ENCODE data around the gene POLR1F.
A peak's percentile ranks its signal among the peaks of the same experiment; 100 is the strongest.

POLR1F gene, protein sequence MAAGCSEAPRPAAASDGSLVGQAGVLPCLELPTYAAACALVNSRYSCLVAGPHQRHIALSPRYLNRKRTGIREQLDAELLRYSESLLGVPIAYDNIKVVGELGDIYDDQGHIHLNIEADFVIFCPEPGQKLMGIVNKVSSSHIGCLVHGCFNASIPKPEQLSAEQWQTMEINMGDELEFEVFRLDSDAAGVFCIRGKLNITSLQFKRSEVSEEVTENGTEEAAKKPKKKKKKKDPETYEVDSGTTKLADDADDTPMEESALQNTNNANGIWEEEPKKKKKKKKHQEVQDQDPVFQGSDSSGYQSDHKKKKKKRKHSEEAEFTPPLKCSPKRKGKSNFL

DNA sequence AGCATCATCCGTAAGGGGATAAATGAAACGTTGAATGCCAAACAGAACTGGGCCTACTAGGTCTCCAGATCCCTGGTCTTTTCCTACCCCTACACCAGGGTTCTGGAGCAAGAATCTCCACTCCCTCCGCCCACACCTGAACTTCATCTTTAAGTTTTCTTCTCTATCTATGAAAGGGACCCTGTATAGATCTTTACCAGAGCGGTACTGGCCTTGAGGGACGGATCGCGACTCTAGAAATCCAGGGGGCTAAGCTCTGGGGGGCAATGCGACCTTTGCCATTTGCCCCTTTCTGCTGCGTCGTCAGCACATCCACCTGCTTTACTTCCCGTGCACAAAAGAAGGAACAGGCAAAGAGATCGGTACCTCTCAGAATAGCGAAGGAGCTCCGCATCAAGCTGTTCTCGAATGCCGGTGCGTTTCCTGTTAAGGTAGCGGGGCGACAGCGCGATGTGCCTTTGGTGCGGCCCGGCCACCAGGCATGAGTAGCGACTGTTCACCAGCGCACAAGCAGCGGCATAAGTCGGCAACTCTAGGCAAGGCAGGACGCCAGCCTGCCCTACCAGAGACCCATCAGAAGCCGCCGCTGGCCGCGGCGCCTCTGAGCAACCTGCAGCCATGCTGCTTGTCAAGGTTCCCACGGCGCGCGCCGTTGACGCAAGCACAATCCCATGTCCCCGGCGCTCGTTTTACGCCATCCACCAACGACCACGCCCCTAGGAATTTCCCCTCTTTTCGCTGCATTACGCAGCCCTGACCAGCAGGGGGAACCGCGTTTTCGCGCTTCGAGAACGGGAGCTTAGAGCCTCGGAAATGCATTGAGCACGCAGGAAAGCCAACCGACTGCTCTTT lies at the start of gene POLR1F:
Gene POLR1F, minus strand, starts transcription at position 641 of the 852 bp plus-strand sequence. Its CDS starts 21 bp downstream, at position 620.
- Histone ChIP-seq H3K36me3 (peaks cover 2% of the 10 kb centered on the region), H3K9me3 (ENCODE audit: severe bottlenecking) (no peaks in the 10 kb centered on the region), H3K27ac (peak within 1 kb of the TSS; percentile 49), H3K4me3 (ENCODE audit: low read depth, low read length) (peak within 1 kb of the TSS; percentile 80), H3K27me3 (ENCODE audit: insufficient read depth, low read depth, severe bottlenecking) (no peaks in the 10 kb centered on the region)
- TF ChIP-seq, protein P1, sequence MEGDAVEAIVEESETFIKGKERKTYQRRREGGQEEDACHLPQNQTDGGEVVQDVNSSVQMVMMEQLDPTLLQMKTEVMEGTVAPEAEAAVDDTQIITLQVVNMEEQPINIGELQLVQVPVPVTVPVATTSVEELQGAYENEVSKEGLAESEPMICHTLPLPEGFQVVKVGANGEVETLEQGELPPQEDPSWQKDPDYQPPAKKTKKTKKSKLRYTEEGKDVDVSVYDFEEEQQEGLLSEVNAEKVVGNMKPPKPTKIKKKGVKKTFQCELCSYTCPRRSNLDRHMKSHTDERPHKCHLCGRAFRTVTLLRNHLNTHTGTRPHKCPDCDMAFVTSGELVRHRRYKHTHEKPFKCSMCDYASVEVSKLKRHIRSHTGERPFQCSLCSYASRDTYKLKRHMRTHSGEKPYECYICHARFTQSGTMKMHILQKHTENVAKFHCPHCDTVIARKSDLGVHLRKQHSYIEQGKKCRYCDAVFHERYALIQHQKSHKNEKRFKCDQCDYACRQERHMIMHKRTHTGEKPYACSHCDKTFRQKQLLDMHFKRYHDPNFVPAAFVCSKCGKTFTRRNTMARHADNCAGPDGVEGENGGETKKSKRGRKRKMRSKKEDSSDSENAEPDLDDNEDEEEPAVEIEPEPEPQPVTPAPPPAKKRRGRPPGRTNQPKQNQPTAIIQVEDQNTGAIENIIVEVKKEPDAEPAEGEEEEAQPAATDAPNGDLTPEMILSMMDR (IDR thresholded peaks at IDR 0.05; ENCODE audit: low read depth, low read length): peak; percentile 85
- DNase-seq: peak; percentile 93

DNA sequence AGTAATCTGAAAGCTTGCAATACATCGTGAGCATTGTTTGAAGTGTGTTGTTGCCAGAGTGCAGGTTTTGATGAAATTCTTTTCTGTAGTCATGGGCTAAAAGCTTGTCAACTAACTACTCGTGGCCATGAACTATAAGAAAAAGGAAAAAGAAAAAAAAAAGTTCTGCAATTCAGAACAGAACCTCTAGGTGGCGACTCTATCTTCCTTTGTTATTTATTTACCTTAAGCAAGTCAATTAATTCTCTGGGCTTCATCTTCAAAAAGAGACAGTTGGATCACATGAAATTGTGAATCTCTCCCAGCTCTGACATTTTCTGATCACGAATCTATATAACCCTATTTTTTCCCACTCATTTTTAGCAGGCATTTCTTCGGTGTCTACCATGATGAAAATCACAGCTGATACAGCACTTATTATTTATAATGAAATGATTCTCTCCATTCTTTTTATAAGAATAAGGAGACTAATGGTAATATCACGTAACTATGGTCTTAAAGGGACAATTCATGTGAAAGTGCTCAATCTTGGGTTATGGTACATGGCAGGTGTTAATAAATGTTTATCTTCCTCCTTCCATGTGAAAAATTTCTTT lies 45.8 kb upstream of the POLR1F start:
- Histone ChIP-seq H3K9me3 (ENCODE audit: severe bottlenecking) (no peaks in the 10 kb centered on the region), H3K27me3 (ENCODE audit: insufficient read depth, low read depth, severe bottlenecking) (no peaks in the 10 kb centered on the region), H3K36me3 (no peaks in the 10 kb centered on the region), H3K27ac (no peak overlapping the region), H3K4me3 (ENCODE audit: low read depth, low read length) (no peak overlapping the region)
- DNase-seq: no peak
- TF ChIP-seq, protein P1 (IDR thresholded peaks at IDR 0.05; ENCODE audit: low read depth, low read length): peak; percentile 41

DNA sequence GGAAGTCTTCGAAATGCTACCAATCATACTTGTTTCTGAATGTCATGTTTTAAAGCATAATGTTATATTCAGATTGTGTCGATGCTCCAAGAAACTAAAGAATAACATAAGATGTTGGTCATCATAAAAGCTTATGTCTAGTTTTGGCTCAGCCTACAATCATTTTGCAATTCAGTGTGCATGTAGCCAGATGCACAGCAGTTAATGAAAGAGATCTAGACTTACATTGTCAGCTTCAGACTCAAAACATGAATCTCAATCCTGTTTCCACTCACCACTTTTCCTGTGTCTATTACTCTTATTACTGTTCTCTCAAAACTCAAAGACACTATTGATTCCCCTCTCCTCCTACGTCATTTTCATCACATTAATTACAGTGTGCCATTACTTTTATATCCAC lies 43.2 kb upstream of the POLR1F start:
- H3K36me3 ChIP-seq: no peaks in the 10 kb centered on the region
- no peak for DNase-seq
- TF ChIP-seq, protein P1 (IDR thresholded peaks at IDR 0.05; ENCODE audit: low read depth, low read length): no peak
- no peak overlapping the region for H3K4me3 ChIP-seq (ENCODE audit: low read depth, low read length)
- no peak overlapping the region for H3K27ac ChIP-seq
- H3K27me3 ChIP-seq (ENCODE audit: insufficient read depth, low read depth, severe bottlenecking): no peaks in the 10 kb centered on the region
- no peaks in the 10 kb centered on the region for H3K9me3 ChIP-seq (ENCODE audit: severe bottlenecking)

DNA sequence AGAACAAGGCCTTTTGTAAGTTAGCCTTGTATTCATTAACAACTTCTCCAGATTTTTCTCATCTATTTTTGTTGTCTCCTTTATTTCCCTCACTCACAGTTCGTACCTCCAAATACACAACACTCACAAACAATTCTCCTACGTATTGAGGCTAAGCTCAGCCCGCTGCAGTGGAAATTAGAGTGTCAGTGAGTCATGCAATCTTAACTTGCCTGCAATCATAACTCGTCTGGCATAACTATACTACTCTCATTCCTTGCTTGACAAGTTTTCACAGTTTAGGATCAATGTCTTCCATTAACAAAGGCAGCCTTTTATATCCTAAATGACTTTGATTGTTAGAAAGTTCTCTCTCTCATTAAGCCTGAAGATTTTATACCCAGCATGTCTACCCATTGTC lies 40.8 kb upstream of the POLR1F start:
- no peak overlapping the region for H3K4me3 ChIP-seq (ENCODE audit: low read depth, low read length)
- no peaks in the 10 kb centered on the region for H3K36me3 ChIP-seq
- no peak for DNase-seq
- H3K9me3 ChIP-seq (ENCODE audit: severe bottlenecking): no peaks in the 10 kb centered on the region
- H3K27me3 ChIP-seq (ENCODE audit: insufficient read depth, low read depth, severe bottlenecking): no peaks in the 10 kb centered on the region
- no peak overlapping the region for H3K27ac ChIP-seq
- TF ChIP-seq, protein P1 (IDR thresholded peaks at IDR 0.05; ENCODE audit: low read depth, low read length): no peak

DNA sequence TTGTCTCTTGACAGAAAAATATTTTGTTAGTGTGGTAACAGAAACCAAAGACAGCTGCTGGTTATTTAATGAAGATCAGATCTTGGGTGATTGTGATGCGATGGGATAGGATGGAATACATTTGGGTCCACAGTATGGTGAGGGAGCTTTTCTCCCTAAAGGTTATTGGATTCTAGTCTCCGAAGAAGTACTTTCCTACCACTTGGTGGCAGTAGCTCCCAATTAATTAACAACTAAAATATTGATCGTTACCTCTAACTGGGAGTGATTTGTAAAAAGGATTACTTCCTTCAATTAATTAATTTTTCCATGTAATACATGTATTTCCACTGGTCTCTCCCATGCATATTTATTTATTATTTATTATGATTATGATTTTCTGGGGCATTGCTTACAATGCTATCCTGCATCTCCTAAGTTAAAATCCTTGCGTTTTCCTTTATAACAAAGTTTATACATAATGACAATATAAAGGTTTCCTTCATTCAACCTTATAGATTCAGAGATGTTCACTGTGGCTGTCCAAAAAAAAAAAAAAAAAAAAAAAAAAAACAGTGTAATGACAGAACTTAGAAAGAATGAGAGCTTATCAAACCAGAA lies 39.0 kb upstream of the POLR1F start:
- Histone ChIP-seq H3K9me3 (ENCODE audit: severe bottlenecking) (no peaks in the 10 kb centered on the region), H3K27ac (no peak overlapping the region), H3K4me3 (ENCODE audit: low read depth, low read length) (no peak overlapping the region), H3K36me3 (no peaks in the 10 kb centered on the region), H3K27me3 (ENCODE audit: insufficient read depth, low read depth, severe bottlenecking) (no peaks in the 10 kb centered on the region)
- TF ChIP-seq, protein P1 (IDR thresholded peaks at IDR 0.05; ENCODE audit: low read depth, low read length): peak; percentile 45
- no peak for DNase-seq

All from WERI-Rb-1 (cell line).